ENCODE measurements around the gene TNFSF12.

Gene TNFSF12

DNA sequence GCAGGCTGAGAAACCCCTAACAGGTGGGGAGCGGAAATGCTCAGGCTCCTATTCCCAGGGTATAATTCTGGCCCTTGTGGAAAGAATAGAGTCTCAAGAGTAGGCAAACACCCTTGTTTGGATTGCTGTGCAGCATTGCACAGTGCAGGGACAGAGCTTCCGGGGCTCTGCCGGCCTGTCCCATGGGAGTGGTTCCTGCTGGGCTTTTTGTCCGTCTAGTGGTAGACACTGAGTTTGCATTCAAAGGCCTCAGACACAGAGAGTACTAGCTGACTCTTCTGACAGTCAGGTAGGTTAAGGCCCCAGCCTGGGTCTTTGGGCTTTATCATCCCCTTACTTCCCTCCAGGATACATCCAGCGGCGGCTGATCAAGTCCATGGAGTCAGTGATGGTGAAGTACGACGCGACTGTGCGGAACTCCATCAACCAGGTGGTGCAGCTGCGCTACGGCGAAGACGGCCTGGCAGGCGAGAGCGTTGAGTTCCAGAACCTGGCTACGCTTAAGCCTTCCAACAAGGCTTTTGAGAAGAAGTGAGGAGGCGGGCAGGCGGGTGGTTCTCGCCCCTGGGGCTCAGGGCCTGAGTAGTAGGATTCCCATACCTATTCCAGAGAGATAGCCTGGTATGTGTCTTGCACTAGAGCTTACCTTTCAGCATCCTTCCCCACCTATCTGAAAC, 46.5 kb upstream of the TNFSF12 start:
- no peak for TF ChIP-seq OSR1 (CRISPR knock-in tag; IDR thresholded peaks at IDR 0.05)
- TF ChIP-seq CSDC2 (CRISPR knock-in tag; IDR thresholded peaks at IDR 0.05): no peak
- TF ChIP-seq ZC3H10 (CRISPR knock-in tag; IDR thresholded peaks at IDR 0.05): no peak
- TF ChIP-seq ESRRG (CRISPR knock-in tag; IDR thresholded peaks at IDR 0.05): no peak
- TF ChIP-seq, protein P1, sequence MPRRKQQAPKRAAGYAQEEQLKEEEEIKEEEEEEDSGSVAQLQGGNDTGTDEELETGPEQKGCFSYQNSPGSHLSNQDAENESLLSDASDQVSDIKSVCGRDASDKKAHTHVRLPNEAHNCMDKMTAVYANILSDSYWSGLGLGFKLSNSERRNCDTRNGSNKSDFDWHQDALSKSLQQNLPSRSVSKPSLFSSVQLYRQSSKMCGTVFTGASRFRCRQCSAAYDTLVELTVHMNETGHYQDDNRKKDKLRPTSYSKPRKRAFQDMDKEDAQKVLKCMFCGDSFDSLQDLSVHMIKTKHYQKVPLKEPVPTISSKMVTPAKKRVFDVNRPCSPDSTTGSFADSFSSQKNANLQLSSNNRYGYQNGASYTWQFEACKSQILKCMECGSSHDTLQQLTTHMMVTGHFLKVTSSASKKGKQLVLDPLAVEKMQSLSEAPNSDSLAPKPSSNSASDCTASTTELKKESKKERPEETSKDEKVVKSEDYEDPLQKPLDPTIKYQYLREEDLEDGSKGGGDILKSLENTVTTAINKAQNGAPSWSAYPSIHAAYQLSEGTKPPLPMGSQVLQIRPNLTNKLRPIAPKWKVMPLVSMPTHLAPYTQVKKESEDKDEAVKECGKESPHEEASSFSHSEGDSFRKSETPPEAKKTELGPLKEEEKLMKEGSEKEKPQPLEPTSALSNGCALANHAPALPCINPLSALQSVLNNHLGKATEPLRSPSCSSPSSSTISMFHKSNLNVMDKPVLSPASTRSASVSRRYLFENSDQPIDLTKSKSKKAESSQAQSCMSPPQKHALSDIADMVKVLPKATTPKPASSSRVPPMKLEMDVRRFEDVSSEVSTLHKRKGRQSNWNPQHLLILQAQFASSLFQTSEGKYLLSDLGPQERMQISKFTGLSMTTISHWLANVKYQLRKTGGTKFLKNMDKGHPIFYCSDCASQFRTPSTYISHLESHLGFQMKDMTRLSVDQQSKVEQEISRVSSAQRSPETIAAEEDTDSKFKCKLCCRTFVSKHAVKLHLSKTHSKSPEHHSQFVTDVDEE (CRISPR knock-in tag; IDR thresholded peaks at IDR 0.05): no peak
- TF ChIP-seq, protein P2, sequence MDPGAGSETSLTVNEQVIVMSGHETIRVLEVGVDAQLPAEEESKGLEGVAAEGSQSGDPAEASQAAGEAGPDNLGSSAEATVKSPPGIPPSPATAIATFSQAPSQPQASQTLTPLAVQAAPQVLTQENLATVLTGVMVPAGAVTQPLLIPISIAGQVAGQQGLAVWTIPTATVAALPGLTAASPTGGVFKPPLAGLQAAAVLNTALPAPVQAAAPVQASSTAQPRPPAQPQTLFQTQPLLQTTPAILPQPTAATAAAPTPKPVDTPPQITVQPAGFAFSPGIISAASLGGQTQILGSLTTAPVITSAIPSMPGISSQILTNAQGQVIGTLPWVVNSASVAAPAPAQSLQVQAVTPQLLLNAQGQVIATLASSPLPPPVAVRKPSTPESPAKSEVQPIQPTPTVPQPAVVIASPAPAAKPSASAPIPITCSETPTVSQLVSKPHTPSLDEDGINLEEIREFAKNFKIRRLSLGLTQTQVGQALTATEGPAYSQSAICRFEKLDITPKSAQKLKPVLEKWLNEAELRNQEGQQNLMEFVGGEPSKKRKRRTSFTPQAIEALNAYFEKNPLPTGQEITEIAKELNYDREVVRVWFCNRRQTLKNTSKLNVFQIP (CRISPR knock-in tag; IDR thresholded peaks at IDR 0.05; ENCODE audit: borderline replicate concordance, low read depth): no peak
- TF ChIP-seq GLIS3 (CRISPR knock-in tag; IDR thresholded peaks at IDR 0.05): no peak
- no peak for TF ChIP-seq RARB (CRISPR knock-in tag; IDR thresholded peaks at IDR 0.05)
- TF ChIP-seq, protein P3, sequence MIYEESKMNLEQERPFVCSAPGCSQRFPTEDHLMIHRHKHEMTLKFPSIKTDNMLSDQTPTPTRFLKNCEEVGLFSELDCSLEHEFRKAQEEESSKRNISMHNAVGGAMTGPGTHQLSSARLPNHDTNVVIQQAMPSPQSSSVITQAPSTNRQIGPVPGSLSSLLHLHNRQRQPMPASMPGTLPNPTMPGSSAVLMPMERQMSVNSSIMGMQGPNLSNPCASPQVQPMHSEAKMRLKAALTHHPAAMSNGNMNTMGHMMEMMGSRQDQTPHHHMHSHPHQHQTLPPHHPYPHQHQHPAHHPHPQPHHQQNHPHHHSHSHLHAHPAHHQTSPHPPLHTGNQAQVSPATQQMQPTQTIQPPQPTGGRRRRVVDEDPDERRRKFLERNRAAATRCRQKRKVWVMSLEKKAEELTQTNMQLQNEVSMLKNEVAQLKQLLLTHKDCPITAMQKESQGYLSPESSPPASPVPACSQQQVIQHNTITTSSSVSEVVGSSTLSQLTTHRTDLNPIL (CRISPR knock-in tag; IDR thresholded peaks at IDR 0.05; ENCODE audit: low read depth): no peak
- no peak for TF ChIP-seq SNAI2 (CRISPR knock-in tag; IDR thresholded peaks at IDR 0.05)
- TF ChIP-seq BACH2 (CRISPR knock-in tag; IDR thresholded peaks at IDR 0.05; ENCODE audit: borderline replicate concordance): no peak
- no peak for TF ChIP-seq TCF4 (CRISPR knock-in tag; IDR thresholded peaks at IDR 0.05; ENCODE audit: borderline replicate concordance)
- TF ChIP-seq, protein P4, sequence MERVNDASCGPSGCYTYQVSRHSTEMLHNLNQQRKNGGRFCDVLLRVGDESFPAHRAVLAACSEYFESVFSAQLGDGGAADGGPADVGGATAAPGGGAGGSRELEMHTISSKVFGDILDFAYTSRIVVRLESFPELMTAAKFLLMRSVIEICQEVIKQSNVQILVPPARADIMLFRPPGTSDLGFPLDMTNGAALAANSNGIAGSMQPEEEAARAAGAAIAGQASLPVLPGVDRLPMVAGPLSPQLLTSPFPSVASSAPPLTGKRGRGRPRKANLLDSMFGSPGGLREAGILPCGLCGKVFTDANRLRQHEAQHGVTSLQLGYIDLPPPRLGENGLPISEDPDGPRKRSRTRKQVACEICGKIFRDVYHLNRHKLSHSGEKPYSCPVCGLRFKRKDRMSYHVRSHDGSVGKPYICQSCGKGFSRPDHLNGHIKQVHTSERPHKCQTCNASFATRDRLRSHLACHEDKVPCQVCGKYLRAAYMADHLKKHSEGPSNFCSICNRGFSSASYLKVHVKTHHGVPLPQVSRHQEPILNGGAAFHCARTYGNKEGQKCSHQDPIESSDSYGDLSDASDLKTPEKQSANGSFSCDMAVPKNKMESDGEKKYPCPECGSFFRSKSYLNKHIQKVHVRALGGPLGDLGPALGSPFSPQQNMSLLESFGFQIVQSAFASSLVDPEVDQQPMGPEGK (CRISPR knock-in tag; IDR thresholded peaks at IDR 0.05; ENCODE audit: borderline replicate concordance): no peak
- TF ChIP-seq PPARA (CRISPR knock-in tag; IDR thresholded peaks at IDR 0.05; ENCODE audit: borderline replicate concordance): no peak
- no peak for TF ChIP-seq ISL1 (CRISPR knock-in tag; IDR thresholded peaks at IDR 0.05)
- no peak for TF ChIP-seq ZNF565 (CRISPR knock-in tag; conservative IDR thresholded peaks at IDR 0.05; ENCODE audit: low read depth)
- TF ChIP-seq ARNTL (CRISPR knock-in tag; IDR thresholded peaks at IDR 0.05; ENCODE audit: borderline replicate concordance, low read depth): no peak
- no peak for TF ChIP-seq ZNF8 (CRISPR knock-in tag; IDR thresholded peaks at IDR 0.05)
- no peak for TF ChIP-seq ZFP3 (CRISPR knock-in tag; IDR thresholded peaks at IDR 0.05)
- no peak for TF ChIP-seq ZNF70 (CRISPR knock-in tag; IDR thresholded peaks at IDR 0.05)
- ATAC-seq: peak; percentile 19; the same call in 2 of the 3 replicates

DNA sequence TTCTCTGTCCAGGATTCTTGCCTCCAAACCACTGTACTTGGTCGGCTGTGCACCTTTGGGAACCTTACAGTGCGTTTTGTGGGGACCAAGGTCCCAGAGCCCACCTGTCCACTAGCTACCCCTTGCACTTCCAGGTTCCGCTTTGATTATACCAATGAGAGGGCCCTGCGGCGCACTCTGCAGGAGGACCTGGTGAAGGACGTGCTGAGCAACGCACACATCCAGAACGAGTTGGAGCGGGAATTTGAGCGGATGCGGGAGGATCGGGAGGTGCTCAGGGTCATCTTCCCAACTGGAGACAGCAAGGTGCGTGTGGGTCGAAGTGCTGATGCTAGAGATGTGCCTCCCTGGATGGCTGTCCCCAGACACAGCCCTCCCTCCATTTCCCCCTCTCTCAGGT, 45.9 kb upstream of the TNFSF12 start:
- TF ChIP-seq ZFP3 (CRISPR knock-in tag; IDR thresholded peaks at IDR 0.05) (no peak), TOX (CRISPR knock-in tag; IDR thresholded peaks at IDR 0.05; ENCODE audit: borderline replicate concordance) (no peak), SNAI2 (CRISPR knock-in tag; IDR thresholded peaks at IDR 0.05) (no peak), GLIS3 (CRISPR knock-in tag; IDR thresholded peaks at IDR 0.05) (no peak), ZNF70 (CRISPR knock-in tag; IDR thresholded peaks at IDR 0.05) (no peak), BACH2 (CRISPR knock-in tag; IDR thresholded peaks at IDR 0.05; ENCODE audit: borderline replicate concordance) (no peak), ESRRG (CRISPR knock-in tag; IDR thresholded peaks at IDR 0.05) (no peak), ZNF565 (CRISPR knock-in tag; conservative IDR thresholded peaks at IDR 0.05; ENCODE audit: low read depth) (no peak), ISL1 (CRISPR knock-in tag; IDR thresholded peaks at IDR 0.05) (no peak), ZFP30 (CRISPR knock-in tag; IDR thresholded peaks at IDR 0.05) (no peak), ZNF8 (CRISPR knock-in tag; IDR thresholded peaks at IDR 0.05) (no peak), ARNTL (CRISPR knock-in tag; IDR thresholded peaks at IDR 0.05; ENCODE audit: borderline replicate concordance, low read depth) (no peak), OSR1 (CRISPR knock-in tag; IDR thresholded peaks at IDR 0.05) (no peak)
- TF ChIP-seq, protein P4 (CRISPR knock-in tag; IDR thresholded peaks at IDR 0.05; ENCODE audit: borderline replicate concordance): no peak
- ATAC-seq: peak; percentile 53; the same call in 2 of the 3 replicates
